ENCODE data around the gene PDZD2.

GRCh38 chr5:32029781-32030180 lies 390.9 kb downstream of the PDZD2 start:
- TF ChIP-seq CTCF (IDR thresholded peaks at IDR 0.05) (no peak), EZH2phosphoT487 (IDR thresholded peaks at IDR 0.05) (no peak), EZH2 (IDR thresholded peaks at IDR 0.05) (no peak)

Measured in neural progenitor cell (in vitro differentiated cells).